GM12892 (cell line): Measurements from ENCODE around the gene EXOC4.

ENCODE experiments used
- DNase-seq: peaks from one replicate; pipeline ENCODE4 v3.0.0; 2011; ENCODE audit not compliant: insufficient read length
- FAIRE-seq: peaks from 2 replicates; lab custom pipeline; 2011; peaks lifted over from hg19 to GRCh38; lab: Jason Lieb, UNC
- POLR2A ChIP-seq: IDR thresholded peaks from 2 replicates; pipeline ENCODE4 v1.6.1; 2011; ENCODE audit warnings: low read depth, low read length, control low read depth
- POLR2AphosphoS5 ChIP-seq: IDR thresholded peaks from 2 replicates; pipeline ENCODE4 v1.6.1; 2011; ENCODE audit warnings: low read depth, low read length, control low read depth
- TAF1 ChIP-seq: IDR thresholded peaks from 2 replicates; pipeline ENCODE4 v1.6.1; 2011; ENCODE audit warnings: low read depth, mild to moderate bottlenecking, control low read depth, low read length, borderline replicate concordance

The EXOC4 gene

DNA sequence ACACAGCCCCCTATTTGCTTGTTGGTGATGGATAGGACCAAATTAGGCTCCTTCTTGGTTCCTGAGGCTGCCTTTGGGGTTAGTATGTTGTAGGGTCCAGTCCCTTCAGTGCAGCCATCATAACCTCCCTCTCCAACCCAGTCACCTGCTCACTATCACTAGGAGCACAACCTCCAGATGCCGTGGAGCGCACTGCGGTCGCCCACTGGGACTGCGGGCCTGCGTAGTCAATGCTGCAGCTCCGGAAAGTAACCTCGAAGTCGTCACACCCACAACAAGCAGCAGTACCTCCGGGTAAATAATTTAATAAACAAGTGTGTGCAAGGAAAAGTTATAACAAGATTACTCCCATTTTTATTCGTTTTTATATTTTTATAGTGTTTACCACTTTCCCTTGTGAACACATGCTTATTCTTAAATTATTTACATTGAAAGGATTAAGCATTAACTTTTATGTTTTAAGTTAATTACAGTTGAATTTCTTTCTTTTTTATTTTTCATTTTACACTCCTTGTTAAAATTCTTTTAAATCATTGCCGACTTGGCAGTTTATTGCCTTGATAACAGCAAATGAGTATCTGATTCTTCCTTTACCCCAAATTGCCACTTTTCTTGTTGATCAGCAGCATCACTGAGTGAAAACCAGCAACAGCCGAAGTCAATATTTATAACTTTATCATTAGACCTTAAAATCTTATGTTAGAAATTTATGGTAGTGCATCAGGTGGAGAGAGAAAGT is 474.8 kb downstream of the EXOC4 start:
- TF ChIP-seq POLR2A (no peak), TAF1 (no peak), POLR2AphosphoS5 (no peak)
- DNase-seq (no peak), FAIRE-seq (no peak)

DNA sequence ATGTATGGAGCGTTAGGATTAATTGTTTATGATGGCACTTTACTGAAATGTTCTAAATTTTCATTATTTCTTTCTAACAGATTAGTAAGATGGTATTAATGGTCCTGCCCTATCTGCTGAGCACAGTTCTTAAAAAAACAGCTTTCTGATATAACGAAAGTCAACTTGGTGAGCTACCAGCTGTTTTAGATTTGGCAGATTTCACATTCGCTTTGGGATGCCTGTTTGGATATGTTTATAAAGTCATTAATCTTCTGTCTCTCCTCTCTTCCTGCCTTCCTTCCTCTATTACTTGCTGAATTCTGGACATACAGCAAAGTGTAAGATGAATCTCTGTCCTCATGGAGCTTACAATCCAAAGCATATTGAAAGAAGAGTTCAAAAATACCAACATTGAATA is 477.5 kb downstream of the EXOC4 start:
- TF ChIP-seq POLR2A (no peak), POLR2AphosphoS5 (no peak), TAF1 (no peak)
- FAIRE-seq (no peak), DNase-seq (no peak)

DNA sequence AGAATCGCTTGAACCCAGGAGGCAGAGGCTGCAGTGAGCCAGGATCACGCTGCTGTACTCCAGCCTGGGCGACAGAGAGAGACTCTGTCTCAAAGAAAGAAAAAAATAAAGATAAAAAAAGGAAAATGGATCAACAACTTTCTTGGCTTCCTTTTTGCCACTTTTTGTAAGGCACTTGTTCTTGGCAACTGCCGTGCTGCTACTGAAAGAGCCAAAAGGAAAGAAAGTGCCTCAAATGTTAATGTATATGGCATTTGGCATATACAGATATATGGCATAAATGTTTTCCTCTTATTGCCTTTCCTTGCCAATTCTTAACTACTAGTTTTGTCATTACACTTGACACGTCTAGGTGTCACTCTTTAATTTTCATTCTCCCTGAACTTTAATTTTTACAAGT is 480.5 kb downstream of the EXOC4 start:
- TF ChIP-seq POLR2A (no peak), TAF1 (no peak), POLR2AphosphoS5 (no peak)
- FAIRE-seq (no peak), DNase-seq (no peak)

DNA sequence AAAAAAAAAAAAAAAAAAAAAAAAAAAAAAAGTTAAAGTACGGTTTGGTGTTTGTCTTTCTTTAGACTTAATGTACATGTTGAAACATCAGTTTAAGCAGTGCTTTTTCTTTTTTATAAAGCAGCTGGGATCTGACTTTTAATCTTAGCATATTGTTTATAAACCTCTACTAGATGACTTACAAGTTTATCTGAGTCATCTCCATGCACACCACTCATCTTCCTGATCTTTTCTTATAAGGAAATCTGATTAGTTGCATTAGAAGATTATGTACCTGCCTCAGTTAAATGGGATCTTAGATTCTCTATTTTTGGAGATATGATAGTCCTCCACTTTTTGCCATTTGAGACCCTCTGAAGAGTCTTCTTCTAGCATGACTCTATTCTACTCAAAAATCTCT is 482.3 kb downstream of the EXOC4 start:
- no peak for FAIRE-seq
- TF ChIP-seq TAF1 = no peak
- TF ChIP-seq POLR2A = no peak
- TF ChIP-seq POLR2AphosphoS5 = no peak
- no peak for DNase-seq

DNA sequence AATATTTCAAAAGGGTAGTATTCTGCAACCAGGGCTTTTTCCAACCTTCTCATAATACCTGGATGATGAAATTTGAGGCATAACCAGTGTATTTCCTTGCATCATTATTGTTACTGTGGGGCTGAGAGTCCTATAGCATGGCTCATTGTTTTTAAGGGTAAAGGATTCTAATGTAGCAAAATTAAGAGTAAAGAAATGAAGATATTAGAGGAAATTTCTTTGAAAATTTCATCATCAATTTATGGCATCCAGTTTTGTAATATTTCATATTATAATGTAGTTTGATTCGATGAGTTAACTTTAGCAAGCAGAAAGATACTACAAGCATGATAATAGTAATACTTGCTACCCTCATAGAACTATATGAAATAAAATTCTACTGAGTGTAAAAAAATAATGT is 486.9 kb downstream of the EXOC4 start:
- DNase-seq = no peak
- FAIRE-seq = no peak
- no peak for TF ChIP-seq POLR2AphosphoS5
- no peak for TF ChIP-seq POLR2A
- TF ChIP-seq TAF1 = no peak

DNA sequence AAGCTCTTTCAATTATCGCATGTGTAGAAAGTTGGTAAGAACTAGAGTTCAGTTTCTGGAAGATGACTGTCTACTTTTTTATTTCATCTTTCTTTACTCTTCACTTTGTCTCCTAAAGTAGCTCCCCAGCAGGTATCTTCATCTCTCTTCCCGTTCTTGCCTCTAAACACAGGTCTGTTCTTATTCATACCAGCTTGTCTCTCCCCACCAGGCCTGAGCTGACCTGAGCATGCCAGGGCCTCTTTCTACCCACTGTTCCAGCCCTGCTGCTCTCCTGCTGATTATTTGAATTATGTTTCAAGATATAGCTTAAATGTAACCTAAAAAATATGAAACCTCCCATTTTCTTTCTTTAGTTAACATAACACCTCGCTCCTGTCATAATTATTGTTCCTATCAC is 488.2 kb downstream of the EXOC4 start:
- FAIRE-seq = no peak
- DNase-seq = no peak
- TF ChIP-seq POLR2A (no peak), TAF1 (no peak), POLR2AphosphoS5 (no peak)

DNA sequence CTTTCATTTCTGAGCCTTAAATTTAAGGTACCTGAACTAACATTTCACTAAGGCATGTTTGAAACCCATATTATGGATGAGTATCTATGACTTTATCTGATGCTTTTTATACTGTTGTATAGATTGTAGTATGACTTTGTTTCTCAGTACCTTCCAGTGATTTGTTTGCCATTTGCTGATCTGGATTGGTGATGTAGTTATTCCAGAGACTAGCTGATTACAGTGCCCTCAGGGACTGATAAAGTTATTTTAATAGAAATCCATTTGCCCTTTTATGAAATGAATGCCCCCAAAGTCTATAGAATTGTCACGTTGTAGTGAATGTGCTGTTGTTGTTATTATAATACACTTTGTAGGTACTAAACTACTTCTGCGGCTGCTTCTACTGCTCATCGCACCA is 488.8 kb downstream of the EXOC4 start:
- DNase-seq = no peak
- FAIRE-seq = no peak
- TF ChIP-seq TAF1 (no peak), POLR2AphosphoS5 (no peak), POLR2A (no peak)

DNA sequence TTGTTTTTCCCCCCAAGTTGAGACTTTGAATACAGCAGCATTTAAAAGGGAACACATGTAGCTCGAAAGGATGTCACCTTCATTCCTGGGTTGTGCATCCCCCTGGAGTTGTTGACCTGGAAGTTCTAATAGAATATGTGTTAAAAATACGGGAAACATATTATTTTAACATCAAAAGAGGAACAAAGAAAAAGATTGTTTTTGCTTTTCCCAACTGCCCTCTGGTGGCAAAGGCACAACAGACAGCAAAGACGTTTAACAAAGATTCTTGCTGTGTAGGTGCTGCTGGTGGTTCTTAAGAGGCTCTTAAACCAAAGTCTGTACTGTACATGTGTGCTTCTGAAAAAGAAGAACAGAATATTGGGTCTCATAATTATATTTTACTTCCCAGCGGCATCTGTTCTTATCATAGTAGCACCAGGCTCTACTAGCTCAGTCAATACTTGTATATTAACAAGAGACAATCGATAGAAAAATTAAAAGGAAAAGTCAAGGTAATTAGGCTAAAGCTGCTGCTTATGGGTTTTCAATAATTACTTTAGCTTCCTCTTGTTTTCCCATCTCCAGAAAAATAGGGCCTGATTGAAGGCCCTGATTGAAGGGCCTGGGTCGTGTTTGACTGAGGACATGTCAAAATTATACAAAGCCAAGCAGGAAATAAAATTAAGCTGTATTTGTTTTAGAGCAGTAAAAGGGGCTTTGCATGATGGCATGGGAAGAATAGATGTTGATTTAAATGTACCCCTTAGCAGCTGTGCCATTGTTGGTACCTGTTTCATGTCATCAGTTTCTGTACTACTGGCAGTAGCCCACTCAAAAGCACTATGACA is 490.0 kb downstream of the EXOC4 start:
- DNase-seq (no peak), FAIRE-seq (no peak)
- no peak for TF ChIP-seq POLR2AphosphoS5
- no peak for TF ChIP-seq POLR2A
- no peak for TF ChIP-seq TAF1

DNA sequence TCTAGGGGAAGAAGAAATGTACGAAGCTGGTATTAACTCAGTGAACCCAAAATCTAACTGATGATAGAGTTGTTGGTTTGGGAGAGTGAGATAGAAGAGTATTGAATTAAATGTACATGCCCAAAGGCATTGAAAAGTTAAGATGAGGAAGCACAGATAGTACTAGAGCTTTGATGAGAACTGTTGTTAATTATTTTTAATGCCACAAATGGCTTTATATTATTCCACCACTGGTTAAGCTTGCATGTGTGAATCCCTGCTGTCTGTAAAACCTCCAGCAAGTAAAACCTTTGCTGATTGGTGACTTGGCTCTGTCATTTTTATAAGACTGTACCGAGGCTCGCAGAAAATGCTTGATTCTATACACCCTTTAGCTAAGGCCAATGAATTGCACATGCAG is 491.6 kb downstream of the EXOC4 start:
- DNase-seq = no peak
- TF ChIP-seq TAF1 (no peak), POLR2A (no peak), POLR2AphosphoS5 (no peak)
- FAIRE-seq = no peak

DNA sequence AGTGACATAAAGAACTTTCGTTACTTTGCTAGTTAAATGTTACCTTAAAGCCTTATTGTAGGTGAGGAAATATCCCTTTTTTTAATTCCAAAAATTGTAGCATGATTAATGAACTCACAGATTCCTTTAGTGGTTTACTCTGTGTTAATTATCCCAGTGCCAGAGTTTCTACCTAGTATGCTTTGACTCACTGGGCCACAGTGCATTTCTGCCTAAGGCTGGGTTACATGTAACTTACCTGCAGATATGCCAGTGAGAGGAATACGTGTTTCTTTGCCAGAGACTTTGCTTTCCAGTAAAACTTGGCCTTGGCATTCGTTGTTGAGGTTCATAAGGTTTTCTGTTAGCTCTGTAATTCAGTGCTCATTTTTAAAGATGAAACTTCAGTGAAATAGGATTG is 493.4 kb downstream of the EXOC4 start:
- TF ChIP-seq POLR2AphosphoS5 (no peak), TAF1 (no peak), POLR2A (no peak)
- FAIRE-seq (no peak), DNase-seq (no peak)

DNA sequence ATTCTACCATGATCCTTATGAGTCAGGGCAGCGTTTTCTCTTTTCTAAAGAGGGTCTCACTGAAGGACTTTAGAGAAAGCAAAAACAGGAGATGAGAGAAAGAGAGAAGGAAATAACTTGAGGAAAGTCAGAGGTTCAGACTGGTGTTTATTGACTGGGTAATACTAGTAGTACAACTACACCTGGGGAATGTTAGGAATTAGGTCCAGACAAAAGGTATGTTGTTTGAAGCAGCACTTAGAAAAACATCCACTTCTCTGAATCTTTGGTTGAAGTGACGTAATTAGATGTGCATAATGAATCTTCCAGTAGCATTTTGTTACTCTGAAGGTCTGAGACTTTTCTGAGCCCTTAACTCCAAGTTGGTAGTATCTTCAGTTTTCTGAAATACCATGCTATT is 494.0 kb downstream of the EXOC4 start:
- DNase-seq (no peak), FAIRE-seq (no peak)
- TF ChIP-seq POLR2AphosphoS5 = no peak
- no peak for TF ChIP-seq TAF1
- TF ChIP-seq POLR2A = no peak
